ENCODE results near the gene D2HGDH. TPM values are rescaled to one million over a fixed set of nuclear protein-coding genes. Genes with fewer than 3 reads are reported as not detected.
"Not testable (repeated sequence)": the region's sequence is repeated elsewhere in the genome, so short reads cannot be mapped to it uniquely, and the experiment has no call there.

Gene D2HGDH
- total RNA-seq, 3 donors from 2014 or later: 52.2 to 88.6 (median 63.0) TPM

DNA sequence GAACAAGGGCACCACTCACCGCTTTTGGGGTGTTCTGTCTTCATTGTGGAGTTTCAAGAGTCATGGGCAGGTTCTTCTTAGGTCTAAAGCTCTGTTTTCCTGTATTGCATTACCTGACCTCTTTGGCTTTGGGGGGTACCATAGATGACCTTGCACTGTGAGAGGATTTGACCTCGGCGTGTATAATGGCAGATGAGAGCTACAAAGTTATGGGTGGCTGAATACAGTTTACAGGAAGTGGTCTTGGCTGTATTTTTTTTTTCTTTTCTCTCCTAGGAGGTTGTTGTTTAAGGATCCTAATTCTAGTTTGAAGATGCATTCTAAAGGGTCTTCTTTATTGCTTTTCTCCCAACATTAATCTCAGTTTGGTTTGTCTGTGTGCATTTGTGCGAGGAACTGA is 53.7 kb downstream of the D2HGDH start:
- intact Hi-C loops (cut with DNase I, micrococcal nuclease): no loop called here
- Histone ChIP-seq H3K4me1 (ENCODE audit: low read depth) (peaks cover 9% of the 10 kb centered on the region), H3K36me3 (ENCODE audit: low read depth) (no peaks in the 10 kb centered on the region), H3K9me3 (no peaks in the 10 kb centered on the region), H3K4me3 (no peak overlapping the region)
- TF ChIP-seq CTCF (IDR thresholded peaks at IDR 0.05): no peak
- DNase-seq: no peak
- no peak for ATAC-seq

- H3K9me3 ChIP-seq: no peaks in the 10 kb centered on the region
- peak in 2 of 3 donors; percentile 6 to 17 for DNase-seq
- no peak for TF ChIP-seq CTCF (IDR thresholded peaks at IDR 0.05)
- peaks cover 3% of the 10 kb centered on the region for H3K36me3 ChIP-seq (ENCODE audit: low read depth)
- ATAC-seq: peak; percentile 59
- peaks cover 9% of the 10 kb centered on the region for H3K4me1 ChIP-seq (ENCODE audit: low read depth)
- H3K4me3 ChIP-seq: no peak overlapping the region
- intact Hi-C loops (cut with DNase I, micrococcal nuclease): no loop called here
Observed at GRCh38 chr2:241788572-241788971, 54.1 kb downstream of the D2HGDH start.

- H3K4me3 ChIP-seq; H3K36me3 ChIP-seq (ENCODE audit: low read depth); intact Hi-C loops (cut with DNase I, micrococcal nuclease); ATAC-seq; H3K9me3 ChIP-seq: not testable (repeated sequence)
- peaks cover 24% of the 10 kb centered on the region for H3K4me1 ChIP-seq (ENCODE audit: low read depth)
- DNase-seq: peak in 1 of 3 donors; percentile 24
Observed at GRCh38 chr2:241791385-241791784, 57.0 kb downstream of the D2HGDH start.

- no peak for ATAC-seq
- Histone ChIP-seq H3K9me3 (no peaks in the 10 kb centered on the region), H3K4me3 (no peak overlapping the region), H3K4me1 (ENCODE audit: low read depth) (peaks cover 41% of the 10 kb centered on the region), H3K36me3 (ENCODE audit: low read depth) (peaks cover 3% of the 10 kb centered on the region)
- no peak for DNase-seq
- no peak for TF ChIP-seq CTCF (IDR thresholded peaks at IDR 0.05)
- intact Hi-C loops (cut with DNase I, micrococcal nuclease): no loop called here
Observed at GRCh38 chr2:241793385-241793784, 59.0 kb downstream of the D2HGDH start.

GRCh38 chr2:241794250-241794823 is 59.9 kb downstream of the D2HGDH start:
- intact Hi-C loops (cut with DNase I, micrococcal nuclease): no loop called here
- no peak overlapping the region for H3K4me3 ChIP-seq
- DNase-seq (peak; percentile 33 to 55 (median 54)), ATAC-seq (no peak)
- H3K9me3 ChIP-seq: no peaks in the 10 kb centered on the region
- H3K4me1 ChIP-seq (ENCODE audit: low read depth): peaks cover 44% of the 10 kb centered on the region
- no peak for TF ChIP-seq CTCF (IDR thresholded peaks at IDR 0.05)
- peaks cover 3% of the 10 kb centered on the region for H3K36me3 ChIP-seq (ENCODE audit: low read depth)

- intact Hi-C loops (cut with DNase I, micrococcal nuclease): no loop called here
- DNase-seq (peak; percentile 84 to 87 (median 87)), ATAC-seq (peak; percentile 84)
- peaks cover 44% of the 10 kb centered on the region for H3K4me1 ChIP-seq (ENCODE audit: low read depth)
- no peak for TF ChIP-seq CTCF (IDR thresholded peaks at IDR 0.05)
- H3K4me3 ChIP-seq: no peak overlapping the region
- H3K9me3 ChIP-seq: no peaks in the 10 kb centered on the region
- peaks cover 3% of the 10 kb centered on the region for H3K36me3 ChIP-seq (ENCODE audit: low read depth)
Observed at GRCh38 chr2:241795021-241795999, 60.9 kb downstream of the D2HGDH start.
